Coronary artery (tissue), 2 donors: ENCODE data around the gene MATN1.

Experiments
- DNase-seq: peaks from one replicate; pipeline ENCODE4 v3.0.0-alpha.2; 2017; ENCODE audit warnings: low spot score
- H3K27ac ChIP-seq, 2 donors: fragments of 200-600 bp; sonication (generic); one replicate each; pipeline ENCODE4 v1.5.1; 2016 to 2019
- H3K4me3 ChIP-seq: fragments of 200-600 bp; sonication (generic); 2 replicates; pipeline ENCODE4 v1.5.1; 2016; ENCODE audit warnings: mild to moderate bottlenecking, moderate library complexity
- CTCF ChIP-seq: fragments of 200-600 bp; sonication (generic); IDR thresholded peaks from one replicate; pipeline ENCODE4 v1.5.1; 2019; ENCODE audit warnings: antibody characterized with exemption

The MATN1 gene

GRCh38 chr1:30752651-30752908, 29.2 kb upstream of the MATN1 start:
- DNase-seq = no peak
- no peak overlapping the region for H3K27ac ChIP-seq
- no peak for TF ChIP-seq CTCF
- no peak overlapping the region for H3K4me3 ChIP-seq

DNA sequence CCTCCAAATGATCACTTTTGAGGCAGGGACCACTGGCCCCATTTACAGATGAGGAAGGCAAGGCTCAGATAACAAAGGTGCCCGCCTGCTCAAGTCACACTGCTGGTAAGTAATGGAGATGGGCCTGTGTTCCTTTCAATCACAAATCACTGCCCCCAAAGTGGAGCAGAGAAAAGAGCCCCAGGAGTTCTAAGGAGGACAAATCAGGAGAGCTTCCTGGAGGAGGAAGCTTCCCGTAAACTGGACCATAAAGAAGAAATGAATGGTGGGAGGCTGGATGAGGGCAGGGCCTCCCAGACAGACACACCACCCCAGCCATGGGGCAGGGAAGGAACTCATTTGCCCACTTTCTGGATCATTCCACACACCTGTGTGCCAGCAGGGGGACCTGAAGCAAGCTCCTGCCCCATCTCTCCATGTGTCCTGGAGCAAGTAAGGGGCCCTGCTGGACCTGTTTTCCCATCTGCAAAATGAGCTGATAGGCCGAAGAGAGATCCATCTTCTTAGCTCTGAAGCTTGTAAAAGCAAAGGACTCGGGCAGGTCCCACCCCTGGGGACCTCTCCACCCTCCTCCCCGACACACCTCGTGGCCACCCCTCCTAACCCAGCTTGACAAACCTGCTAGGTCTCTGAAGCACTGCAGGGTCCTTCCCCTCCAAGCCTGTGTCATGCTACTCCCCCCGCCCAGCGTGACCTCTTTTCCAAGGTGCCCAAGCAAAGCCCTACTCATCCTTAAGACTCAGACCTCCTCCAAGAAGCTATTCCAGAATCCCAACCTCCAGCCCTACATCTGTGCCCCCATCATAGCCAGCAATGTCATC, 28.7 kb upstream of the MATN1 start:
- H3K27ac ChIP-seq = no peak overlapping the region
- DNase-seq = no peak
- no peak overlapping the region for H3K4me3 ChIP-seq
- TF ChIP-seq CTCF = no peak

GRCh38 chr1:30750731-30751291, 27.4 kb upstream of the MATN1 start:
- Histone ChIP-seq H3K27ac (peak overlapping the region in 1 of 2 donors; percentile 16), H3K4me3 (no peak overlapping the region)
- DNase-seq = no peak
- no peak for TF ChIP-seq CTCF

GRCh38 chr1:30749691-30750583, 26.6 kb upstream of the MATN1 start:
- no peak for DNase-seq
- Histone ChIP-seq H3K27ac (peak overlapping the region in 1 of 2 donors; percentile 11), H3K4me3 (no peak overlapping the region)
- TF ChIP-seq CTCF = no peak

GRCh38 chr1:30748699-30749401, 25.5 kb upstream of the MATN1 start:
- no peak for TF ChIP-seq CTCF
- H3K4me3 ChIP-seq = no peak overlapping the region
- peak overlapping the region in 1 of 2 donors; percentile 49 for H3K27ac ChIP-seq
- no peak for DNase-seq

DNA sequence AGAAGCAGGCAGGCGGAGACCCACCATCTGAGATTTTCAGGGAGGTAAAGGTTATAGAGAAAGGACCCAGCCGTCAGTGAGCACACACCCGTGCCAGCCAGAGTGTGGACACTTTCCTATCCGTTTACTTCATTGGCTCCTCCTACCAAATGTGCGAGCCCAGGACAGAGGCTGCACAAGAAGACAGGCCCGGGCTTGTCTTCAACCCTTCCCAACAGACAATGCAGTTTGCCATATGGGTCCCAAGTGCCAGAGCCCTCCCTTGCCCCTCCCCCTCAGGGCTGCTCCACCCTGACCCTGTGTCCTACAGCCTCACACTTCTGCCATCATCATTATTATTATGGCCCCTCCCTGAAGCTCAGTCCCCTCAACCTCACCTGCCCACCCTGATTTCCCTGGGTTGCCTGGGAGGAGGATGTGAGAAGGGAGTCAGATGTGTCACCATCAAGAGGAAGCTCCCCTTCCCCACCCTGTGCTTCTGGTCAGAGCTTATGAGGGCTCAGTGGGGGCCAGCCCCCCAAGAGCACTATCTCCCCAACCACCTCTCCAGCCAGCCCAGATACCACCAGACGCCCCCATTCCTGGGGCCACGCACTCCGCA, 24.8 kb upstream of the MATN1 start:
- H3K27ac ChIP-seq = peak overlapping the region in 1 of 2 donors; percentile 49
- TF ChIP-seq CTCF = no peak
- no peak for DNase-seq

More for the DNA sequence above, 24.8 kb upstream of the MATN1 start:
- H3K4me3 ChIP-seq = no peak overlapping the region
